Activated gamma-delta T cell treated with anti-CD3 and anti-CD28 coated beads, Interleukin-2, amount 50 U/mL, for 16 hours (primary cell): Measurements from ENCODE around the gene LARGE1.
"Not testable (repeated sequence)": the region's sequence is repeated elsewhere in the genome, so short reads cannot be mapped to it uniquely, and the experiment has no call there.

Experiments used
- DNase-seq: peaks from one replicate; pipeline ENCODE4 v3.0.0-alpha.2; 2020; ENCODE audit warnings: low read depth

LARGE1 gene

GRCh38 chr22:33472462-33473344 is 447.6 kb downstream of the LARGE1 start:
- no peak for DNase-seq

GRCh38 chr22:33470456-33470855 is 449.8 kb downstream of the LARGE1 start:
- no peak for DNase-seq

GRCh38 chr22:33467620-33468095 is 452.6 kb downstream of the LARGE1 start:
- DNase-seq, result no peak

GRCh38 chr22:33467080-33467479 is 453.2 kb downstream of the LARGE1 start:
- no peak for DNase-seq

GRCh38 chr22:33465554-33465953 is 454.7 kb downstream of the LARGE1 start:
- DNase-seq, result no peak

- no peak for DNase-seq
These were observed 455.6 kb downstream of the LARGE1 start for GRCh38 chr22:33464698-33465097.

GRCh38 chr22:33461698-33462434 is 458.4 kb downstream of the LARGE1 start:
- no peak for DNase-seq

GRCh38 chr22:33461245-33461644 is 459.0 kb downstream of the LARGE1 start:
- not testable (repeated sequence) for DNase-seq

- DNase-seq, result no peak
These were observed 461.1 kb downstream of the LARGE1 start for GRCh38 chr22:33459137-33459536.

GRCh38 chr22:33456511-33456910 is 463.8 kb downstream of the LARGE1 start:
- DNase-seq, result no peak

- DNase-seq, result no peak
These were observed 465.2 kb downstream of the LARGE1 start for GRCh38 chr22:33455036-33455435.

- no peak for DNase-seq
These were observed 468.3 kb downstream of the LARGE1 start for GRCh38 chr22:33451866-33452469.

- no peak for DNase-seq
These were observed 469.5 kb downstream of the LARGE1 start for GRCh38 chr22:33450756-33451155.

GRCh38 chr22:33447733-33448132 is 472.5 kb downstream of the LARGE1 start:
- DNase-seq, result no peak

GRCh38 chr22:33443683-33444082 is 476.6 kb downstream of the LARGE1 start:
- no peak for DNase-seq

- no peak for DNase-seq
These were observed 479.5 kb downstream of the LARGE1 start for GRCh38 chr22:33440756-33441155.

- no peak for DNase-seq
These were observed 482.0 kb downstream of the LARGE1 start for GRCh38 chr22:33438273-33438672.

- no peak for DNase-seq
These were observed 489.0 kb downstream of the LARGE1 start for GRCh38 chr22:33431300-33431699.

GRCh38 chr22:33429281-33429680 is 491.0 kb downstream of the LARGE1 start:
- DNase-seq, result no peak

- no peak for DNase-seq
These were observed 492.8 kb downstream of the LARGE1 start for GRCh38 chr22:33427461-33427860.

GRCh38 chr22:33426451-33426850 is 493.8 kb downstream of the LARGE1 start:
- DNase-seq, result no peak

GRCh38 chr22:33421859-33422258 is 498.4 kb downstream of the LARGE1 start:
- no peak for DNase-seq

- no peak for DNase-seq
These were observed 501.8 kb downstream of the LARGE1 start for GRCh38 chr22:33418484-33418883.
